Fibroblast of peridontal ligament (primary cell): ENCODE measurements around the gene RFPL2.

ENCODE experiments used
- DNase-seq: peaks from one replicate; pipeline ENCODE4 v3.0.0-alpha.2; 2010; ENCODE audit errors: extremely low read depth

RFPL2 gene

DNA sequence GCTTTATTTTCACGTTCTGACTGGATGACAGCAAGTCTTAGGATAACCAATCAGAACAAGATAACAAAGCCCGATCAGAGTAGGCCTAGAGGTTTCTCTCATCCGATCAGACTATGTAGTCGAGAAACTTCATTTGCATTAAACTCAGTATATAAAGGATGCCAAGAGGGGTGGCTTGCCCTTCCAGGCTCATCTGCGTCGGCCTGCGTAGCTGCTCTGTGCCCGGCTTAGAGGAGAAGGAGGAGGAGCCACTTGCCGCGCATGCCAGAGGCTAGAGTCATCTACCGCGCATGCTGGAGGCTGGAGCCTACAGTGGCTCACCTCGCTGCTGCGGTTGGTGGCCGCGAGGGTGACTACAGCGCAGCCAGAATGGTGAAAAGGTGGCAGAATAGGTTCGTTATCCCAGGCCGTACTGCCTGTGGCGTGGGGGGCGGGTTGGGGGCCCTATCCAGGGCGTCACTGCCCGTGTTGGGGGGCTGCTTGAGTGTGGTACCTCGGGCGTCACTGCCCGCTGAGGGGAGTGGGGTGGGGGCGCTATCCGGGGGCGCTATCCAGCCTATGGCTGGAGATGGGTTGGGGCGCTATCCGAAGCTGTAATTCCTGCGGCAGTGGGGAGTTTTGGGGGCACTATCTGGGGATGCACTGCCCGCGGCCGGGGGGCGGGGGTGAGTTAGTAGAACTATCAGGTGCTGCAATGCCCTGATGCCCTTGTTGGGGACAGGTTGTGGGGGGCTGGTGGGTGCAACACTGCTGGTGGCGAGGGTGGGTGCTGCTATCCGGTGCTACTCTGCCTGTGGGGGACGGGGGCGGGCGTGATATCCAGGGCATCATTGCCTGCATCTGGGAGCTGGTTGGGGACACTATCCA lies at the start of gene RFPL2:
Gene RFPL2 (minus strand): TSS at position 218 of the 867 bp plus-strand sequence. CDS start 2,622 bp downstream, outside the sequence.
- DNase-seq, result peak; percentile 2

DNA sequence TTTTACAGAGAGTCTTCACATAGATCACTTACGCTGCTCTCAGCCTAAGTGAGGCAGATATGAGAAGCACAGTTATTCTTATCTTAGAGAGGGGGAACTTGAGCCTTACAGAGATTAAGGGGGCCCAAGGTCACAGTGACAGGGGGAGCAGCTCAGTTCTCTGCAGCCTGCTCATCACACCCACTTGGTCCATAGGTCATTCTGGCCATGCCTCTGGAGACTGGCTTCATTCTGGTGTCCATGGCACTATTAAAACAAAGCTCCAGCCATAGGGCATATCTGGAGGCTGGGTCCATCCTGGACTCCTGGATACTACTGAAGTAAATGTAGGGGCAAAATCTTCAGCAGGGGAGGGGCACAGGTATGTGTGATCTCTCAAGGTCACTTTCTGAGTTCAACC lies 44.4 kb upstream of the RFPL2 start:
- no peak for DNase-seq

DNA sequence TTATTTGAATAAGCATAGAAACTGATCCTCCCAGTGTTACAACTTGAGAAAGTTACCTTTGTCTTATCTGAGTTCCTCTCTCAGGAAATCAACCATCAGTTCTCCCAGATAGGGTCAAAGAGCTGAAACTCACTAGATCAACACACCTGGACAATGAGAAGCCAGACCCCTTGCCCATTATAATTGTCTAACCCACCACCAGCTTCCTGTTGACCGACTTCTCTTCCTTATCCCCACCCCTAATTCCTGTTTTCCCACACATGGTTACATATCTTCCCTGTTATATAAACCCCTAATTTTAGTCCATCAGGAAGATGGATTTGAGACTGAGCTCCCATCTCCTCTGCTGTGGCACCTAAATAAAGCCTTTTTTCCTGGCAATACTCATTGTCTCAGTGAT lies 43.4 kb upstream of the RFPL2 start:
- no peak for DNase-seq

DNA sequence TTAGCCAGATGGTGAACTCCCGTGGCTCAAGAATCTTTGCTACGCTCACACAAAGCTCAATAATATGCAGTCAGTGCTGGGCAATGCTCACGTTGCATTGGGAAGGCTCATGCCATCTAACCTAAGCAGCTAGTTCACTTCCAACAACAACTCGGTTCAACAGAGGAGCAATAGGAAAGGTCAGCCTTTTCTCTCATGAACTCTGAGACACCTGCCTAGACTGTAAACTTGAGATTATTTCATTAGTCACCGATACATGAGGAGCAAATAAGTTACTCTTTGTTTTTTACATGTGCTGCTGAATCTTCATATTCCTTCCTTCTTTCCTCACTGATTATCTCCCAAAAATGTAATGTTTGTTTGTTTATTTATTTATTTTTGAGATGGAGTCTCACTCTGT lies 41.3 kb upstream of the RFPL2 start:
- DNase-seq, result no peak

DNA sequence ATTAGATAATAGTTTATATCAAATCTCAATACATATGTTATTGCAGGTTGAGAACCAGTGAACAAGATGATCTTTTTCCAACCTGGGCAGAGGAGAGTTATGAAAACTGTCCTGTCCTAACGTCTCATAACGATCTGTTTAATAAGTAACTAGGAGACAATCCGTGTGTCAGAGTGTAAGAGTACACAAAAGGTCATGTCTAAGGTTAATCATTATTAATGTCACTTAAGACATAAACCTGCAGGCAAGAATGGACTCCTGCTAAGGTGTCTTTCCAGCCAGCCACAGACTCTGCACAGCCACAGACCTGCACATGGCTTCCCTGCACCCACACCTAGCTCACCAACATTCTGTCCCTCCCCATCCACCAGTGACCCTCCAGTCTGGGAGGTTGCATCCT lies 40.2 kb upstream of the RFPL2 start:
- DNase-seq, result no peak

DNA sequence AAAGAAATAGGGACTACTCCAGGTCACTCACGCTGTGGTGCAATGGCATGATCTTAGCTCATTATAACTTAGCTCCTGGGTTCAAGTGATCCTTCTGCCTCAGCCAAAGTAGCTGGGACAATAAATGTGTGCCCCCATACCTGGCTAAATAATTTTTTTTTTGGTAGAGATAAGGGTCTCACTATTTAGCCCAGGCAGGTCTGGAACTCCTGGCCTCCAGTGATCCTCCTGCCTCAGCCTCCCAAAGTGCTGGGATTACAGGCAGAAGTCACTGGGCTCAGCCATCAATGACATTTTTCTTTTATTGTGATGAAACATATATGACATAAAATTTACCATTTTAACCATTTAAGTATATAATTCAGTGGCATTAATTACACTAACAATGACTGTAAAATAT lies 39.7 kb upstream of the RFPL2 start:
- DNase-seq, result no peak

DNA sequence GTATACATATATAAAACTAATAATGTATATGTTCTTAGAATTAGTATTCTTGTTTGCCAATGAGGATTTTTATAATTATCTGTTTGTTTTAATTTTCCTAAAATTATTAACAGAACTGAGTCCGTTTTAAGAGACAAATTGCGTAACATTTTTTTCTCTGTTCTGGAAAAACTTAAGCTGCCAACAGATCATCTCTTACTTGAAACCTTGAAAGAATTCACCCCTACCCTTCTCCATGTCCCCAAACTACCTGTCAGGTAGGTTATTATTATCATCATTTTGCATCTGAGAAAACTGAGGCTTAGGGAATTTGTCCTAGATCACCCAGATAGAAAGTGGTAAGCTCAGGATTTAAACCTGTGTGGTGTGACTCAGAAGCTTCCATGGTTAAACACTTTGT lies 35.6 kb upstream of the RFPL2 start:
- DNase-seq, result no peak

DNA sequence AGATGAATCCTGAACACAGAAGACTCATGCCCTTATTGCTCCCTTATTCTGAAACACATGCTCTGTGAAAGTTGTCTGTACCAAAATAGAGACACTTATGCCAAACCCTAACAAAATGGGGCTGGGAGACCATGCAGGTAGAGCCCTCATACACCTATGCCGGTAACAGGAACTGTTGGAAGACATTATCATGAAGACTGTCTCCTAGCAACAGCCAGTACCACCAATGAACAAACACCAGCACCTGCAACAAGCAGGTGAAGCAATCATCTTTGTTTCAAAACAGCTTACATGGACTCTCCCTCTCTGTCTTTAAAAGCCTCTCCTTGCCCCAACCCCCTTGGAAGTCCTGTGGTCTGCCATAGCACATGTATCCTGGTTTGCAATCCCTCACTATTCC lies 33.0 kb upstream of the RFPL2 start:
- DNase-seq, result no peak

DNA sequence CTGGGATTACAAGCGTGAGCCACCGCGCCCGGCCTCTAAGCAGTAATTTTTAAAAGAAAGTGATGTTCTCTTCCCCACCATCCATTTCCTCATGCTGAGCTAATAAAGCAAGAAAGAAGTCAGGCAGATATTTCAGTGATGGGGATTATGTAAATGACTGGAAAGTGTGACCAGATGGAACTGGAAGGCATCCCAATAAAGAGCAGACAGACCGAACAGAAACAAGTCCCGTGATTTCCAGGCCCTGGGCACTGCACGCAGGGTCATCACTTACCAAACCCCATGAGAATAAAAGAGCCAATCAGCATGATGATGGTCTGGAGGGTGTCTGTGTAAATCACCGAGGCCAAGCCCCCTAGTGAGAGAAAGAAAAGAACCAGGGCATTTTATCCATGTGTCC lies 32.1 kb upstream of the RFPL2 start:
- DNase-seq, result no peak

DNA sequence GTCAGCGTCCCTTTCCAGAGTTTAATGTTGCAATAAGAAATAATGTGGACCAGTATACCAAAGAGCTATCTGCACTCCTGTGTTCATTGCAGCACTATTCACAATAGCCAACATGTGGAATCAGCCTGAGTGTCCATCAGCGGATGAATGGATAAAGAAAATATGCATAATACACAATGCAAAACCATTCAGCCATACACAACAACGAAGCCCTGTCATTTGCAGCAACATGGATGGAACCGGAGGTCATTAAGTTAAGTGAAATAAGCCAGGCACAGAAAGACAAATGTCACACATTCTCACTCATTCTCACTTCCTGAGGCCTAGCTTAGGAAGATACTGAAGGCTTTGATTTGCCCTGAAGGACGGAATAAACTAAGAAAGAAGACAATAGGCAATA lies 28.2 kb upstream of the RFPL2 start:
- no peak for DNase-seq

DNA sequence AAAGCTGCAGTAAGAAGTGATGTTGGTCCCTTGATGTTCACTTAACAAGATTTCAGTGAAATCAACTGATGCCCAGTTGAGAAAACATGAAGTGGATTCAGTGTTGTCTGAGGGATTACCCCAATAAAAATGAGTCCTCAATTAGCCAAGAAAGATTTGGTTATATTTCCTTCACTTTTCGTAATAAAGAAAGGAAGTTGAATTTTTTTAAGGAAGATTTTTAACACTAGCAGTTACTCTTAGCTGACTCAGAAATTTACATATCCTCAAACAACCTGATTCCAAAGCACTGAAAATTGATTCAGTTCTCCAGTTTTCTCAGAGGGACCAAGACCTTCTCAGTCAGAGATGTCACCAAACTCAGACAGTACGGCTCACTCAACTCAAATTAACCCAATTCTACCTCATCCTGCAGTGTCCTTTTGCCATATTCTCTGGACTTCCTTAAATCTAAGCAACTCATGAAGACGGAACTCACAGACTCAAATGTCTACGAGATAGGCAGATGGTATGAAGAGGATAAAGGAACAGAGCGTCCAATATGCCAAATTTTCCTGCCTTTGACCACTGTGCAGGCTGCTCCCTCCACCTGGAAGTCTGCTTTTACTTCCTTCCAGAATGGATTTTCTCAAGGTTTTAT lies 27.4 kb upstream of the RFPL2 start:
- no peak for DNase-seq

DNA sequence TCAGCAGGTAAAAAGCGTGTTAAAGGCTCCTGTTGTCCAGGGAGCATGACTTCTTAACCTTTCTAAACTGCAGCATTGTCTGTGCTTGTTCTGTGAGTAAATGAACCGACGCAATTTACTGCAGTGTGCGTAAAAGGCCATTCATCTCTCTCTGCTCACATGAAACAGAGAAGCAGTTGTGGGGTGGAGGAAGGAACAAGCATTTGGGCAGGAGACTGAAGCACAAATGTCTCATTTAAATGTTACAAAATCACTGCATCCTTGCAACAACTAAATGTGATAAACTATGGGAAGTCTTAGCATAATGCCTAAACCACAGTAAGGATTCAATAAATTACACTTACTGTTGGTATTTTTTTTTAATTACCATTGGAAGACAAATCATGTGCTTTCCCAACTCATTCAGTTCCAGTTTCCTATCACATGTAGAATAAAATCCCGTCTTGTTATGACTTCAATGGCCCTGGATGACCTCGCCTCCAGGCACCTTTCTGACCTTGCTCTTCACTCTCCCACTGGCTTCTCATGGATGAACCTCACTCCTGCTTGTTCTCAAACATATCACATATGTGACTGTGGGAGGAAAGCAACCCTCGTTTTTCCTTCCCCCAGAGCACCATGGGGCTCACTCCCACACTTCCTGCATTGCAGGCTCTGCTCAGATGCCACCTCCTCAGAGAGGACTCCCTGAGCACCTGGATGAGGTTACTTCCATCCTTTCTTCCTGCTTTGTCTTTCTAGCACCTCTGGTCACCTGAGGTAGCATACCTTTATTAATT lies 21.6 kb upstream of the RFPL2 start:
- no peak for DNase-seq

DNA sequence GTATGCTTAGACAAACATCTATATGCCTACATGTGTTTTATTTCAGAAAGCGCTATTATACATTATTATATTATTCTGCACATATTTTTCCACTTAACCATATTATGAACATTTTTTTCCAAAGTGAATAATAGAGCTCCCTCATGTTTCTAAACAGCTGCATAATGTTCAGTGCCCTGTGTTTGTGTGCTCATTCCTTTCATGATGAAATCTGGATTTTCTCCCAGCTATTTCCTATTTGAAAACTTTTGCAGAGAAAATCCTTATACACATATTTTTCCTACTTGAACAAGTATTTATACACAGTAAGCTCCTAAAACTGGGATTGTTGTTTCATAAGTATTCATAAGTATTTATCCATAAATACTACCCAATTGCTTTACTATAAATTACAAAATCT lies 18.1 kb upstream of the RFPL2 start:
- DNase-seq, result peak; percentile 1

DNA sequence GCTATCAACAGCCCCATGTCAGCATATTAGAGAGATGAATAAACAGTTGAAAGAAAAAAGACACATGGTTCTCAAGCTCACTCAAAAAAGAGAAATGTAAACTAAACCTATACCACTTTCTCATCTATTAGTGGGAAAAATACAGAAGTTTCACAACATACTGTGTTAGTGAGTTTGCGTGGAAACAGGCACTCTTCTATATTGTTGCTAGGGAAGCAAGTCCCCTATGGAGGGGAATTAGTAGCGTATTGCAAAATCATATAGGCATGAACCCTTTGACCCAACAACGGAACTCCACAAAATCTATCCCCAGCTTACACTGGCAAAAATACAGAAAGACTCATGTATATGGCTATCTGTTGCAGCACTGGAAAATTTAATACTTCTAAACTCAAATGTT lies 14.2 kb upstream of the RFPL2 start:
- no peak for DNase-seq

DNA sequence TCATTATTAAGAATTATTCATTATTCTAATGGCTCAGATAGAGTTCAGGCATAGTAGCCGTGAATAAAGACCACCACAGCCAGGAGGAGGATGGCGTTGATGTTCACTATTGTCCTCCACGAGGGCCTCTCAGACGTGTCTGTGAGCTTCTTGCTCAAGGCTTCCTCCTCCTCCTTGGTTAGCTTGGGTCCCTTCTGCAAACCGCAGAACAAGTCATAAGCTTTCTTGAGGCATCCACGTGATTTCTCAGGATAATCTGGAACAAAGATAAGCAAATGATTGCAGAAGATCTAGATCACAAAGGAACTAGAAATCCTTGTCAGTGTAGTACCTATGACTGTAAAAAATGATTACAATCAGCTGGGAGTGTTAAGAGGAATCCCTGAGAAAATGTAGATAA lies 13.6 kb upstream of the RFPL2 start:
- no peak for DNase-seq

DNA sequence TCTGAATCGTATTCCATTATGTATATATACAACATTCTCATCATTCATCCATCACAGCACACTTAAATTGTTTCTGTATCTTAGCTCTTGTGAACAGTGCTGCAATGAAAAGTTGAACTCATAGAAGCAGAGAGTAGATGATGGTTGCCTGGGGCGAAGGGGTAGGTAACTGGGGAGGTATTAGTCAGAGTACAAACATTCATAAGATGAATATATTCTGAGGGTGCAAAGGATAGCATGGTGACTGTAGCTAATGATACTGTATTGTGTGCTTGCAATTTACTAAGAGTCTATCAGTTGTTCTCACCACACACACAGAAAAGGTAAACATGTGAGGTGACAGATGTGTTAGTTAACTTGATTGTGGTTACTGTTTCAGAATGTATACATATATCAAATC lies 12.6 kb upstream of the RFPL2 start:
- DNase-seq, result no peak

DNA sequence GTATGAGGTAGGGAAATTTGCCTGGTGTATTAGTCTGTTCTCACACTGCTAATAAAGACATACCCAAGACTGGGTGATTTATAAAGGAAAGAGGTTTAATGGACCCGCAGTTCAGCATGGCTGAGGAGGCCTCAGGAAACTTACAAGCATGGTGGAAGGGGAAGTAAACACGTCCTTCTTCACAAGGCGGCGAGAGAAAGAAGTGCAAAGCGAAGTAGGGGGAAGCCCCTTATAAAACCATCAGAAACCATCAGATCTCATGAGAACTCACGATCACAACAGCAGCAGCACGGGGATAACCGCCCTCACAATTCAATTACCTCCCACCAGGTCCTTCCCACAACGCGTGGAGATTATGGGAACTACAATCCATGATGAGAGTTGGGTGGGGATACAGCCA lies 12.0 kb upstream of the RFPL2 start:
- DNase-seq, result no peak

DNA sequence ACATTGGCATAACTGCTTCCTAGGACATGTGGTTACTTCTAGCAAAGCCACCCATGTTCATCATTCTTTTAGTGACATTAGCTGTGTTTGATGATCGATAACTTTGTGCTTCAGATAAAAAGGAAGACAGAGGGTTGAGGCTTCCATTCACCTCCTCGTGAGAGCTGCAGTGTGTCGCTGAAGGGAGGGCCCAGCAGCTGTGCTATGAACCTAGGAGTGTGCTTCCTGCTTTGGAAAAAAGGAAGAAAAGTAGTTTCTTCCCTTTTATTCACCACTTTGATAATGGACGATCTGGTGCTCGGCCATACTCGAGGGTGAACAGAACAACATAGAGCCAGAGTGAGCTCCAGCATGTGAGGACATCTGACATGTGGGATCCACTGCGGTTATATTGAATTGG lies 6.1 kb upstream of the RFPL2 start:
- no peak for DNase-seq

DNA sequence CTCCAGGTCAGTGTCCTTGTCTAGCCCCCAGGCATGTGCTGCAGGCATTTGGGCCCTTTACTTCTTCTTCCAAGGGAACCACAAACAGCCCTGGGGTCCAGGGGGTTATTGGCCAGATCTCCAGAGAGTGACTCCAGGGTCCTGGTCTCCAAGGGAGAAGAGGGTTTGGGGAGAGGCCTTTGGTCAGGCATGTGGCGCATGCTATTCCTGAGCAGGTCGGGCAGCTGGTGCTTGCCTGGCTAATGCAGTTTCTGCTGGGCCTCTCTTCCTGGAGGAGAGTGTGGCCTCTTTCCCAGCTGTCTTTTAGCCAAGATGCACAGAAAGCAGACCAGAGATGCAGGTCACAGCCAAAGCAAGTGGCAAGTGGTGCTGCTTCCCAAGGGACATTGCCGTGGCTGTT lies 3.8 kb upstream of the RFPL2 start:
- no peak for DNase-seq

DNA sequence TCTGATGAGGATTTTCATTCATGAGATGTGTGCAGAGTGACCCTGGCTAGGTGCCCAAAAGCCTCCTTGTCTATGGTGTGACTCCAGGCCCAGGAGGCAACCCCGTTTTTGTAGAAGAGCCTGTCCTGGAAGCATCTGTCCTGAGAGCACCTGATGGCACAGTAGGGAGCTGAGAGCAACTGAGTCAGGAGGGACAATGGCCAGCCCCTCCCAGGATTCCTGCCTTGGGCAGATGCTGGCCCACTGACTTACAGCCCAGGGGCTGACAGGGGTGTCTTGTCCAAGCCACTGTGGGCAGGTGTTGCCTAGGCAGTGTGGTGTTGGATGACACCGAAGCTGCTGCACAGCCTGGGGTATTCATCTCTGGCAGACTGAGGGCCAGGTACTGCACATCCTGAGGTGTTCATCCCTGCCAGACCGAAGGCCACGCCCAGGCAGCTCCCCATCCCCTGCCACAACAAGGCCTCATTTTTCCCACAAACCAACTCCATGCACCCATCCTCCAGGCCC lies 3.2 kb upstream of the RFPL2 start:
- no peak for DNase-seq

DNA sequence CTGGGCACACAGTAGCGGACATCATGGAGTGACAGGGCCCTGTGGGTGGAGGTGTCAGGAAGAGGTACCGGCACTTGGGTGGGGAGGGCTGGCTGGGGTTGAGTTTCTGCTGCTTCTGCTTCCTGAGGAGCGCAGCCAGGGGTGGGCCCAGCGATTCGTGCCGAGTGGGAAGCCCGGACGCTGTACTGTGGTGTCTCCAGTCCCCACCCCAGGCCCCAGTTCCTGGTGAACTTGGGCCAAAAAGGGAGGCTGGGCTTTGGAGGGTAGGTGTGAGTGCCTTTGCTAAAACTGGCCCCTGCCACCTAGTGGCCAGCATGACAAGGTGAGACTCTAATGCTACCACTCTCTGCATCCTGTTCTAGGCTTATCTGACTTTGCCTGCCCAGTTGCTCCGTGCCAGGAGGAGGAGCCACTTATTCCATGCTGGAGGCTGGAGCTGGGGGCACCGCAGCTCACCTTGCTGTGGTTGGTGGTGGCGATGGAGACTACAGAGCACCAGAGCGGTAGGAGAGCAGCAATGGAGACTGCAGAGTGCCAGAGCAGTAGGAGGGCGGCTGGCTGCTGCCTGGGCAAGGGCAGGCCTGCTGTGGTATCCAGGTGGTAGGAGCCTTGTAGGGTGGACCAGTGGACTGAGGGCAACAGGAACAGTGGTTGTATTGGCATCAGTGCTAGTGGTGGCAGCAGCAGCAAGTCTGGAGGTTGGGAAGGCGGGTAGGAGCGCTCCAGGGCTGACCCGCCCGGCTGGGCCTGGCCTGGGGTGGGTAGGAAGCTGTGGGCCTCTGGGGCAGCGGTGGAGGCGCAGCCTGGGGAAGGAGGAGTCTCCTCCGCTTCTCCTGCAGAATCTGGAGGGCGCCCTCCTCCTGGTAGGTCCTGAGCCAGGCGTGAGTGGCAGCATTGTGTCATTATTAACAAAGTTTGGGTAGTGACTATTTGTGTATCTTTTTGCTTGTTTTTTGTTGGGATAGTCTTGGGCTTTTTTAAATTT lies 2.2 kb upstream of the RFPL2 start:
- DNase-seq, result no peak
